Ishikawa (cell line): ENCODE results near the gene PDCD1.

Experiments
- CREB1 ChIP-seq: IDR thresholded peaks from 2 replicates; pipeline ENCODE4 v1.6.1; 2012; ENCODE audit warnings: low read depth
- EGR1 ChIP-seq: IDR thresholded peaks from 2 replicates; pipeline ENCODE4 v1.6.1; 2012
- EP300 ChIP-seq: IDR thresholded peaks from 2 replicates; pipeline ENCODE4 v1.6.1; 2012; ENCODE audit warnings: borderline replicate concordance
- MAX ChIP-seq: IDR thresholded peaks from 2 replicates; pipeline ENCODE4 v1.6.1; 2012
- RAD21 ChIP-seq: IDR thresholded peaks from 2 replicates; pipeline ENCODE4 v1.6.1; 2012; ENCODE audit warnings: low read depth
- REST ChIP-seq: IDR thresholded peaks from 2 replicates; pipeline ENCODE4 v1.6.1; 2012; ENCODE audit warnings: low read depth, mild to moderate bottlenecking
- TAF1 ChIP-seq: IDR thresholded peaks from 2 replicates; pipeline ENCODE4 v1.6.1; 2012; ENCODE audit warnings: low read depth, mild to moderate bottlenecking
- TEAD4 ChIP-seq: IDR thresholded peaks from 2 replicates; pipeline ENCODE4 v1.6.1; 2012
- YY1 ChIP-seq: IDR thresholded peaks from 2 replicates; pipeline ENCODE4 v1.6.1; 2012; ENCODE audit warnings: low read depth

GRCh38 chr2:241869087-241869961 is 10.6 kb upstream of the PDCD1 start, which contains the start of gene RTP5:
- TF ChIP-seq MAX (no peak), EGR1 (no peak), CREB1 (no peak), YY1 (no peak), EP300 (no peak), TEAD4 (no peak), RAD21 (no peak), REST (no peak), TAF1 (no peak)
